ENCODE data around the gene TMIGD3. TPM values are rescaled to one million over a fixed set of nuclear protein-coding genes. Genes with fewer than 3 reads are reported as not detected.

The TMIGD3 gene
- polyA plus RNA-seq, 1 donor (not counting 4 experiments of a cell fraction or from before 2014, with no cell fraction given), result not detected

DNA sequence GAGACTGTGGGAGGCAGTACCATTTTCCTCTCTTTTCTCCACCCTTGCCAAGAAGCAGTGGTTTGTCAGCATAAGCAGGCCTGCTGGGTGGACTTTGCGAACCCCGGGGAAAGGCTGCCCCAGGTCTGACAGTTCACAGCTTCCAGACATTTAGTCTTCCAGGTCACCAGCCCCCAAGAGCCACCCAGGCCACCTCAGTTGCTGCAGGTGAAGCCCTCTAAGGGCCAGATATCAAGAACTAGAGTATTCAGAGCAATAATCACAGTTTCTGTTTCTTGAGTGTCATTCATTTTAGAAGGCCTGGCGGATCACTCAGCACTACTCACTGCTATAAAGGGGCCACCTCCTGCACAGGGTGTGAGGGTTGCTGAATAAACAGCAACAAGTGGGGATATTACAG, 9.5 kb upstream of the TMIGD3 start:
- H3K9ac ChIP-seq (ENCODE audit: control insufficient read depth, extremely low read depth, insufficient read depth, low read length), result no peak overlapping the region
- dilution Hi-C loops (cut with MboI; ENCODE audit: extremely low pct_ligation_motif_present, low sequenced_read_pairs), result no loop called here
- no peaks in the 10 kb centered on the region for H3K79me2 ChIP-seq (ENCODE audit: control insufficient read depth, insufficient read depth, low read length)
- FAIRE-seq (no peak), DNase-seq (ENCODE audit: low read depth, low spot score) (no peak)
- no peak overlapping the region for H3K4me2 ChIP-seq (ENCODE audit: control insufficient read depth, extremely low read depth, insufficient read depth, low read depth, low read length)
- H2AFZ ChIP-seq (ENCODE audit: control insufficient read depth, low read length), result no peak overlapping the region
- H3K27ac ChIP-seq (ENCODE audit: control insufficient read depth, insufficient read depth, low read length), result no peak overlapping the region
- no peaks in the 10 kb centered on the region for H3K9me1 ChIP-seq (ENCODE audit: control insufficient read depth, extremely low read depth, insufficient read depth, low read length)
- H3K4me1 ChIP-seq (ENCODE audit: control insufficient read depth, extremely low read depth, insufficient read depth, low read length), result peaks cover 10% of the 10 kb centered on the region
- no peak for TF ChIP-seq EZH2 (IDR thresholded peaks at IDR 0.05; ENCODE audit: low read length)
- TF ChIP-seq, protein P1, sequence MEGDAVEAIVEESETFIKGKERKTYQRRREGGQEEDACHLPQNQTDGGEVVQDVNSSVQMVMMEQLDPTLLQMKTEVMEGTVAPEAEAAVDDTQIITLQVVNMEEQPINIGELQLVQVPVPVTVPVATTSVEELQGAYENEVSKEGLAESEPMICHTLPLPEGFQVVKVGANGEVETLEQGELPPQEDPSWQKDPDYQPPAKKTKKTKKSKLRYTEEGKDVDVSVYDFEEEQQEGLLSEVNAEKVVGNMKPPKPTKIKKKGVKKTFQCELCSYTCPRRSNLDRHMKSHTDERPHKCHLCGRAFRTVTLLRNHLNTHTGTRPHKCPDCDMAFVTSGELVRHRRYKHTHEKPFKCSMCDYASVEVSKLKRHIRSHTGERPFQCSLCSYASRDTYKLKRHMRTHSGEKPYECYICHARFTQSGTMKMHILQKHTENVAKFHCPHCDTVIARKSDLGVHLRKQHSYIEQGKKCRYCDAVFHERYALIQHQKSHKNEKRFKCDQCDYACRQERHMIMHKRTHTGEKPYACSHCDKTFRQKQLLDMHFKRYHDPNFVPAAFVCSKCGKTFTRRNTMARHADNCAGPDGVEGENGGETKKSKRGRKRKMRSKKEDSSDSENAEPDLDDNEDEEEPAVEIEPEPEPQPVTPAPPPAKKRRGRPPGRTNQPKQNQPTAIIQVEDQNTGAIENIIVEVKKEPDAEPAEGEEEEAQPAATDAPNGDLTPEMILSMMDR (optimal IDR thresholded peaks at IDR 0.05 in 1 of 3, IDR thresholded peaks at IDR 0.05 in 1 of 3, conservative IDR thresholded peaks at IDR 0.05 in 1 of 3; ENCODE audit: extremely low read depth in 1 of 3, insufficient read depth in 2 of 3, low read length in 3 of 3), result no peak
- H3K9me3 ChIP-seq (ENCODE audit: control insufficient read depth, low read depth, low read length), result no peaks in the 10 kb centered on the region
- H3K36me3 ChIP-seq (ENCODE audit: control insufficient read depth in 2 of 2, extremely low read depth in 1 of 2, insufficient read depth in 2 of 2, low read length in 2 of 2), result no peaks in the 10 kb centered on the region
- H4K20me1 ChIP-seq (ENCODE audit: control insufficient read depth, extremely low read depth, insufficient read depth, low read length), result no peaks in the 10 kb centered on the region
- no peak overlapping the region for H3K4me3 ChIP-seq (ENCODE audit: control insufficient read depth in 2 of 3, extremely low read depth in 1 of 3, insufficient read depth in 2 of 3, low read depth in 1 of 3, low read length in 3 of 3)
- no peaks in the 10 kb centered on the region for H3K27me3 ChIP-seq (ENCODE audit: control insufficient read depth, extremely low read depth, insufficient read depth, low read length)

DNA sequence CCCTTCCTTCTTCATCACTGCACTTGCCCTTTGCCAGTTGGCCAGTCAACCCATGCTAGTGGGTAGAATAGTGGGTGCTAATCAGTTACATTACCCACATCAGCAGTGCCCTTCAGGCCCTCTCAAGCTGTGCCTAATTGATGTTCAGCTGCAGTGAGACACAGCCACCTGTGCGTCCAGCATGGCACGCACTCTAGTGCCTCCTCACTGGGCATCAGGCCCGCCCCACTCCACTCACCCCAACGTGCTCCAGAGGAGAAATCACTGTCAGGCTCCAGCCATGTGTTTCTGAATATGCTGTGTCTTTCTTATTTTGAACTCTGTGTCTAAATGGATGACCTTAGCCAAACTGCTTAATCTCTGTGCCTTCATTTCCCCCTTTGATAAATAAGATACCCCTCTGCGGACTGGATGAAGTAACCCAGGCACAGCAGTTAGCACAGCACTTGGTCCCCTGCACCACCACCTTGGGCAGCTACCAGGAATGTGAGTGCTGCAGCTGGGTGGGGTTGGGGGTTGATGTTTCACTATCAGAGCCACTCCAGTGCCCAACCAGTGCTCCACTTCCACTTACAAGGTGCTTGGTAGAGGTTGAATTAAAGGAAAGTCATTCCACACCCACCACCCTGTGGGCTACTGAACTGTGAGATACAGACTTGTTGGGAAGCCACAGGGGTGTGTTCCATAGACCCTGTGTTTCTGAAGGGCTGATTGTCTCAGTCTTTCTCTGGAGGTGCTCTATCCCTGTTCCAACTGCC, 8.9 kb upstream of the TMIGD3 start:
- no peaks in the 10 kb centered on the region for H3K36me3 ChIP-seq (ENCODE audit: control insufficient read depth in 2 of 2, extremely low read depth in 1 of 2, insufficient read depth in 2 of 2, low read length in 2 of 2)
- H3K4me3 ChIP-seq (ENCODE audit: control insufficient read depth in 2 of 3, extremely low read depth in 1 of 3, insufficient read depth in 2 of 3, low read depth in 1 of 3, low read length in 3 of 3), result no peak overlapping the region
- H3K27ac ChIP-seq (ENCODE audit: control insufficient read depth, insufficient read depth, low read length), result no peak overlapping the region
- H4K20me1 ChIP-seq (ENCODE audit: control insufficient read depth, extremely low read depth, insufficient read depth, low read length), result no peaks in the 10 kb centered on the region
- H3K9me3 ChIP-seq (ENCODE audit: control insufficient read depth, low read depth, low read length), result no peaks in the 10 kb centered on the region
- H2AFZ ChIP-seq (ENCODE audit: control insufficient read depth, low read length), result no peak overlapping the region
- dilution Hi-C loops (cut with MboI; ENCODE audit: extremely low pct_ligation_motif_present, low sequenced_read_pairs), result no loop called here
- FAIRE-seq (no peak), DNase-seq (ENCODE audit: low read depth, low spot score) (no peak)
- no peaks in the 10 kb centered on the region for H3K79me2 ChIP-seq (ENCODE audit: control insufficient read depth, insufficient read depth, low read length)
- H3K27me3 ChIP-seq (ENCODE audit: control insufficient read depth, extremely low read depth, insufficient read depth, low read length), result no peaks in the 10 kb centered on the region
- TF ChIP-seq EZH2 (IDR thresholded peaks at IDR 0.05; ENCODE audit: low read length), result no peak
- TF ChIP-seq, protein P1 (optimal IDR thresholded peaks at IDR 0.05 in 1 of 3, IDR thresholded peaks at IDR 0.05 in 1 of 3, conservative IDR thresholded peaks at IDR 0.05 in 1 of 3; ENCODE audit: extremely low read depth in 1 of 3, insufficient read depth in 2 of 3, low read length in 3 of 3), result no peak
- no peaks in the 10 kb centered on the region for H3K9me1 ChIP-seq (ENCODE audit: control insufficient read depth, extremely low read depth, insufficient read depth, low read length)
- peaks cover 16% of the 10 kb centered on the region for H3K4me1 ChIP-seq (ENCODE audit: control insufficient read depth, extremely low read depth, insufficient read depth, low read length)
- H3K4me2 ChIP-seq (ENCODE audit: control insufficient read depth, extremely low read depth, insufficient read depth, low read depth, low read length), result no peak overlapping the region
- H3K9ac ChIP-seq (ENCODE audit: control insufficient read depth, extremely low read depth, insufficient read depth, low read length), result no peak overlapping the region
